SK-N-SH (cell line): Measurements from ENCODE around the gene LINGO4. TPM values are rescaled to one million over a fixed set of nuclear protein-coding genes. Genes with fewer than 3 reads are reported as not detected.

Experiments used
- CTCF ChIA-PET: fragments of 300-600, 350-600 bp; formaldehyde crosslinking; extraction: SDS; loops from one replicate; lab custom pipeline; 2021; lab: Yijun Ruan, JAX
- POLR2A ChIA-PET: fragments of 350-600 bp; sonication (Branson Sonifier 250); formaldehyde crosslinking; extraction: SDS; loops from one replicate; lab custom pipeline; 2020; ENCODE audit warnings: antibody characterized with exemption, inconsistent platforms; lab: Yijun Ruan, JAX
- DNase-seq: peaks from one replicate; pipeline ENCODE4 v3.0.0; 2012
- H2AFZ ChIP-seq: fragments of 200-600 bp; sonication (generic); 2 replicates; pipeline ENCODE4 v1.8.1; 2016; ENCODE audit warnings: antibody characterized with exemption, mild to moderate bottlenecking, low read depth
- H3F3A ChIP-seq: fragments of 200-600 bp; sonication (generic); replicated peaks from 2 replicates; pipeline ENCODE3; 2016; ENCODE audit warnings: antibody characterized with exemption, mild to moderate bottlenecking; ENCODE audit not compliant: insufficient read depth
- H3K27ac ChIP-seq, 2 experiments: fragments of 200-500 bp in 1 of 2; fragments of 200-600 bp in 1 of 2; sonication (Bioruptor generic) in 1 of 2; sonication (generic), shearing (Covaris generic) in 1 of 2; 2 replicates each; pipeline versions ENCODE4 v1.5.1 to v1.6.1; 2014 to 2016; ENCODE audit warnings: low read depth in 2 of 2, inconsistent platforms in 1 of 2, low read length in 1 of 2, mild to moderate bottlenecking in 1 of 2, mixed read lengths in 1 of 2
- H3K27me3 ChIP-seq: fragments of 200-600 bp; sonication (generic), shearing (Covaris generic); 2 replicates; pipeline ENCODE4 v1.6.1; 2016; ENCODE audit warnings: mixed run types; ENCODE audit not compliant: insufficient read depth
- H3K36me3 ChIP-seq, 2 experiments: fragments of 200-500 bp in 1 of 2; fragments of 200-600 bp in 1 of 2; sonication (Bioruptor generic) in 1 of 2; sonication (generic) in 1 of 2; replicated peaks in 1 of 2; 2 replicates each; pipeline versions ENCODE3 to v1.5.1; 2014 to 2016; ENCODE audit warnings: low read length in 1 of 2, mild to moderate bottlenecking in 1 of 2; ENCODE audit not compliant: insufficient read depth in 2 of 2, control insufficient read depth in 1 of 2
- H3K4me1 ChIP-seq, 2 experiments: fragments of 200-500 bp in 1 of 2; fragments of 200-600 bp in 1 of 2; sonication (Bioruptor generic) in 1 of 2; sonication (generic), shearing (Covaris generic) in 1 of 2; 2 replicates each; pipeline versions ENCODE4 v1.5.1 to v1.6.1; 2014 to 2016; ENCODE audit warnings: low read depth in 1 of 2, low read length in 1 of 2, mixed run types in 1 of 2; ENCODE audit not compliant: insufficient read depth in 2 of 2, control insufficient read depth in 1 of 2
- H3K4me2 ChIP-seq: fragments of 200-600 bp; sonication (generic), shearing (Covaris generic); 2 replicates; pipeline ENCODE4 v1.6.1; 2017; ENCODE audit warnings: mixed run types
- H3K4me3 ChIP-seq, 2 experiments: fragments of 200-500 bp in 1 of 2; fragments of 200-600 bp in 1 of 2; sonication (Bioruptor generic) in 1 of 2; sonication (generic), shearing (Covaris generic) in 1 of 2; 2 replicates each; pipeline versions ENCODE4 v1.5.1 to v1.8.1; 2014 to 2016; ENCODE audit warnings: low read depth in 2 of 2, inconsistent platforms in 1 of 2, low read length in 1 of 2, mild to moderate bottlenecking in 1 of 2, mixed read lengths in 1 of 2, moderate library complexity in 1 of 2
- H3K79me2 ChIP-seq: fragments of 200-600 bp; sonication (generic); 2 replicates; pipeline ENCODE4 v1.8.1; 2017; ENCODE audit warnings: mild to moderate bottlenecking; ENCODE audit not compliant: insufficient read depth
- H3K9ac ChIP-seq: fragments of 200-600 bp; sonication (generic); 2 replicates; pipeline ENCODE4 v1.6.1; 2017; ENCODE audit warnings: mixed run types
- H3K9me2 ChIP-seq: fragments of 200-600 bp; sonication (generic); 2 replicates; pipeline ENCODE4 v1.6.1; 2017; ENCODE audit warnings: mixed run types
- H3K9me3 ChIP-seq: fragments of 200-600 bp; sonication (generic); 2 replicates; pipeline ENCODE4 v1.6.1; 2017; ENCODE audit warnings: mixed run types, mild to moderate bottlenecking, moderate library complexity
- H4K20me1 ChIP-seq: fragments of 200-600 bp; sonication (generic); 2 replicates; pipeline ENCODE4 v1.6.1; 2017; ENCODE audit warnings: mild to moderate bottlenecking, mixed run types; ENCODE audit not compliant: insufficient read depth
- CHD2 ChIP-seq: fragments of 150-350 bp; IDR thresholded peaks from 2 replicates; pipeline ENCODE4 v1.6.1; 2018; ENCODE audit warnings: low read length; ENCODE audit not compliant: partially characterized antibody
- ELF1 ChIP-seq: IDR thresholded peaks from 2 replicates; pipeline ENCODE4 v1.4.0; 2012
- FOSL2 ChIP-seq: IDR thresholded peaks from 2 replicates; pipeline ENCODE4 v1.4.0; 2012; ENCODE audit warnings: low read depth, mild to moderate bottlenecking, moderate library complexity, borderline replicate concordance
- FOXJ3 ChIP-seq: sonication (generic); formaldehyde crosslinking; IDR thresholded peaks from 2 replicates; pipeline ENCODE4 v1.5.1; 2020; ENCODE audit warnings: mild to moderate bottlenecking, missing genetic modification reagents
- GATA2 ChIP-seq: sonication (generic); formaldehyde crosslinking; IDR thresholded peaks from 2 replicates; pipeline ENCODE4 v1.5.0; 2020; ENCODE audit warnings: mild to moderate bottlenecking, missing genetic modification reagents
- JUND ChIP-seq: IDR thresholded peaks from 2 replicates; pipeline ENCODE4 v1.4.0; 2012
- NRF1 ChIP-seq: IDR thresholded peaks from 2 replicates; pipeline ENCODE4 v1.6.1; 2012; ENCODE audit warnings: low read depth, mild to moderate bottlenecking, low read length
- POLR2AphosphoS5 ChIP-seq: IDR thresholded peaks from 2 replicates; pipeline ENCODE4 v1.6.1; 2012; ENCODE audit warnings: low read depth, low read length
- RAD21 ChIP-seq: IDR thresholded peaks from 2 replicates; pipeline ENCODE4 v1.6.1; 2012; ENCODE audit warnings: mild to moderate bottlenecking, low read length
- RCOR1 ChIP-seq: fragments of 150-350 bp; IDR thresholded peaks from 2 replicates; pipeline ENCODE4 v1.6.1; 2017; ENCODE audit warnings: antibody characterized with exemption, low read length
- RFX5 ChIP-seq: IDR thresholded peaks from 2 replicates; pipeline ENCODE4 v1.6.1; 2012; ENCODE audit warnings: mild to moderate bottlenecking, improper control_type of control experiment, low read length
- RXRA ChIP-seq: IDR thresholded peaks from 2 replicates; pipeline ENCODE4 v1.4.0; 2012; ENCODE audit warnings: low read depth, mild to moderate bottlenecking, borderline replicate concordance
- SIN3A ChIP-seq: IDR thresholded peaks from 2 replicates; pipeline ENCODE4 v1.6.1; 2012; ENCODE audit warnings: low read depth, mild to moderate bottlenecking, low read length, moderate library complexity, borderline replicate concordance
- TCF12 ChIP-seq: IDR thresholded peaks from 2 replicates; pipeline ENCODE4 v1.4.0; 2012
- TEAD4 ChIP-seq: IDR thresholded peaks from 2 replicates; pipeline ENCODE4 v1.4.0; 2012; ENCODE audit warnings: mild to moderate bottlenecking, borderline replicate concordance; ENCODE audit not compliant: insufficient read depth
- WGBS: methylation state at CpG from one replicate; pipeline ENCODE4 v1.1.6; 2017; ENCODE audit warnings: low lambda C conversion rate; 5-methylcytosine and 5-hydroxymethylcytosine counted together
- polyA plus RNA-seq, 3 experiments: library from polyadenylated mRNA; depleted of rRNA; stranded (reverse); fragments of >200 nt; gene quantifications; 2 replicates each; pipeline ENCODE4 v1.2.3, GENCODE V29; 2012
- TF ChIP-seq, protein P1 (sequence below): IDR thresholded peaks from 2 replicates; pipeline ENCODE4 v1.4.0; 2012; ENCODE audit warnings: low read depth, borderline replicate concordance
- TF ChIP-seq, protein P2 (sequence below): IDR thresholded peaks from 2 replicates; pipeline ENCODE4 v1.4.0; 2012; ENCODE audit warnings: low read depth
- TF ChIP-seq, protein P3 (sequence below): IDR thresholded peaks from 2 replicates; pipeline ENCODE4 v1.4.0; 2012; ENCODE audit warnings: low read depth, borderline replicate concordance

Gene LINGO4
- polyA plus RNA-seq, 1 of the 3 experiments (the other 2 are of a cell fraction) = not detected

DNA sequence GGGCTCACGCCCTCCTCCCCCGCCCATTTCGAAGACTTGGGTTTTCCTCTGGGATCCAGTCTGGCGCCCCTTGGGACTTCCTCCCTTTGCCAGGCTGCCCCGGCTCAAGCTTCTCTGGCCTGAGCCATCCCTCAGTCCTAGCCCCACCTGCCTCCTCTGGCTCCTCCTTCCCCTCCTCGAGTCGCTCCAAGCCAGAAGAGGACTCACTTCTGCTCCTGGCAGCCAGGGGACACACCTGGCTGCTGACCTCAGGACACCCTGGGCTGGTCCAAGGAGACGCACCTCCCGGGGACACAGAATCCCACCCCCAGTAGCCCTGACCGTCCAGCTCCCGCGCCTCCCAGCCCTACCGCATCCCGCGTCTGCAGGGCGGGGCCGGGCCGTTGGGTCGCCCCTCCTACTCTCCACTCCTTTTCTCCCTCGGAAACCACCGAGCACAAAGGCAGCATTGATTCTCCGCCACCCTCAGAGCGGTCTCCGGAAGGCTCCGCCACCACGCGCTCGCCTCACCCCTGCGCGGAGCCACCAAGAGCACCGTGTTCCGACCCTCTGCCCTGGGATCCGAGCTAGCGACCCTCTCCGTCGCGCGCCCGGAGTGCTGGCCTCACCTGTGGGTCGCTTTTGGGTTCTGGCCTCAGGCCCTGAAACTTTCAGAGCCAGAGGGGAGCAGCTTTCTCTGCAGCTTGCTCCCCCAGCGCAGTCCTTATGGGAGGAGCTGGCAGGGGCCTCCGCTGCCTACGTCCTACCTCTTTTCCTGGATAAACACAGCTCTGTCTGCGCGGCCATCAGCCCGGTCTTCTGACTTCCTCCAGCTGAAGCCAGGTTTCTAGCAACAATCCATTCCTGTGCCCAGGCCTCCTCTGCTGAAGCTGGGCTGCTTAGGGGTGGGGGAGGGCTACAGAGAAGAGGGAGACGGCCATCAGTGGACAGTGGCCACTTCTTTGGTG lies 34.5 kb upstream of the LINGO4 start, which contains the start of gene C2CD4D:
Gene C2CD4D (minus strand): TSS at position 364 of the 947 bp plus-strand sequence. CDS start 831 bp downstream, outside the sequence.
- Histone ChIP-seq H3K4me3 (no peak within 1 kb of the TSS), H3K4me2 (no peak within 1 kb of the TSS)

DNA sequence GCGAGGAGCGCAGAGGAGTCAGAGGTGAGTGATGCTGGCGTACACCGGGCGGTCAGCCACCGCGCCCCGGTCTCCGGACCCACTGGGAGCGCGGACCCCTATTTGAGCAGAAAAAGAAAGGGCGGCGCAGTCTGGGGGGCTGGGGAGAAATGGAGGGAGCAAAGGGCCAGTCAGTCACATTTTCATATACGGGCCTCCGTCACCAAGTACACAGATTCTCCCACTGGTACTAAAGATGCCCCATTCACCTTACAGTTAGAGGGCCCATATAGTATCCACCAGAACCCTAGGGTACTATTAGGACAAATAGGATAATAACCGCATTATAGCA lies 33.8 kb upstream of the LINGO4 start:
- CTCF ChIA-PET = interaction anchor here (0.9 to 2.5 kb wide), 2 partner anchors 120 to 245 kb away, joined by 3 to 7 read pairs; no protein-coding TSS in a partner anchor
- Histone ChIP-seq H3K79me2 (no peaks in the 10 kb centered on the region), H3K4me3 (no peak overlapping the region), H3K27ac (no peak overlapping the region), H3K9me3 (no peaks in the 10 kb centered on the region), H2AFZ (no peak overlapping the region), H3K27me3 (no peaks in the 10 kb centered on the region), H3K9me2 (no peaks in the 10 kb centered on the region)
- WGBS = 92% methylated on average over 15 of the region's 16 CpGs
- POLR2A ChIA-PET = no interaction called here
- TF ChIP-seq GATA2 (CRISPR knock-in tag) (no peak), RFX5 (no peak), NRF1 (no peak), FOSL2 (no peak), RCOR1 (no peak), SIN3A (no peak), TEAD4 (no peak), RAD21 (no peak), TCF12 (no peak), POLR2AphosphoS5 (no peak), RXRA (no peak)
- TF ChIP-seq, protein P1, sequence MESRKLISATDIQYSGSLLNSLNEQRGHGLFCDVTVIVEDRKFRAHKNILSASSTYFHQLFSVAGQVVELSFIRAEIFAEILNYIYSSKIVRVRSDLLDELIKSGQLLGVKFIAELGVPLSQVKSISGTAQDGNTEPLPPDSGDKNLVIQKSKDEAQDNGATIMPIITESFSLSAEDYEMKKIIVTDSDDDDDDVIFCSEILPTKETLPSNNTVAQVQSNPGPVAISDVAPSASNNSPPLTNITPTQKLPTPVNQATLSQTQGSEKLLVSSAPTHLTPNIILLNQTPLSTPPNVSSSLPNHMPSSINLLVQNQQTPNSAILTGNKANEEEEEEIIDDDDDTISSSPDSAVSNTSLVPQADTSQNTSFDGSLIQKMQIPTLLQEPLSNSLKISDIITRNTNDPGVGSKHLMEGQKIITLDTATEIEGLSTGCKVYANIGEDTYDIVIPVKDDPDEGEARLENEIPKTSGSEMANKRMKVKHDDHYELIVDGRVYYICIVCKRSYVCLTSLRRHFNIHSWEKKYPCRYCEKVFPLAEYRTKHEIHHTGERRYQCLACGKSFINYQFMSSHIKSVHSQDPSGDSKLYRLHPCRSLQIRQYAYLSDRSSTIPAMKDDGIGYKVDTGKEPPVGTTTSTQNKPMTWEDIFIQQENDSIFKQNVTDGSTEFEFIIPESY = no peak
- TF ChIP-seq, all 33 proteins: peak for 0
- Histone ChIP-seq H3K4me2 (no peak overlapping the region), H4K20me1 (no peaks in the 10 kb centered on the region), H3K9ac (no peak overlapping the region), H3K36me3 (no peaks in the 10 kb centered on the region), H3F3A (no peaks in the 10 kb centered on the region), H3K4me1 (peaks cover 0 to 8% of the 10 kb centered on the region in 2 experiments; a peak in 1 of 4 replicates)
- no peak for DNase-seq

More for the DNA sequence above, 34.5 kb upstream of the LINGO4 start, which contains the start of gene C2CD4D:
- TF ChIP-seq RXRA (no peak), CHD2 (no peak), ELF1 (no peak), FOXJ3 (CRISPR knock-in tag) (no peak), JUND (no peak)
- TF ChIP-seq, protein P2, sequence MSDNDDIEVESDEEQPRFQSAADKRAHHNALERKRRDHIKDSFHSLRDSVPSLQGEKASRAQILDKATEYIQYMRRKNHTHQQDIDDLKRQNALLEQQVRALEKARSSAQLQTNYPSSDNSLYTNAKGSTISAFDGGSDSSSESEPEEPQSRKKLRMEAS = no peak
- TF ChIP-seq, protein P3, sequence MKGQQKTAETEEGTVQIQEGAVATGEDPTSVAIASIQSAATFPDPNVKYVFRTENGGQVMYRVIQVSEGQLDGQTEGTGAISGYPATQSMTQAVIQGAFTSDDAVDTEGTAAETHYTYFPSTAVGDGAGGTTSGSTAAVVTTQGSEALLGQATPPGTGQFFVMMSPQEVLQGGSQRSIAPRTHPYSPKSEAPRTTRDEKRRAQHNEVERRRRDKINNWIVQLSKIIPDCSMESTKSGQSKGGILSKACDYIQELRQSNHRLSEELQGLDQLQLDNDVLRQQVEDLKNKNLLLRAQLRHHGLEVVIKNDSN = no peak
- no peaks in the 10 kb centered on the region for H3F3A ChIP-seq
- H3K9me3 ChIP-seq = no peaks in the 10 kb centered on the region
- no peaks in the 10 kb centered on the region for H3K9me2 ChIP-seq
- H2AFZ ChIP-seq = no peak within 1 kb of the TSS
- no peaks in the 10 kb centered on the region for H3K79me2 ChIP-seq
- no peaks in the 10 kb centered on the region for H3K27me3 ChIP-seq
- POLR2A ChIA-PET = no interaction called here
- no peak for DNase-seq
- CTCF ChIA-PET = interaction anchor here (0.9 to 2.5 kb wide), 4 partner anchors 10 to 246 kb away, joined by 3 to 7 read pairs (median 5); partner anchors contain the start of gene CELF3
- H4K20me1 ChIP-seq = no peaks in the 10 kb centered on the region
- H3K27ac ChIP-seq = no peak within 1 kb of the TSS; a peak in 1 of 4 replicates
- no peaks in the 10 kb centered on the region for H3K36me3 ChIP-seq
- H3K4me1 ChIP-seq = peaks cover 0 to 8% of the 10 kb centered on the region in 2 experiments; a peak in 1 of 4 replicates
- no peak within 1 kb of the TSS for H3K9ac ChIP-seq
- WGBS = 88% methylated on average over 45 of the region's 47 CpGs
